ENCODE results near the gene WIPF1.
A peak's percentile ranks its signal among the peaks of the same experiment; 100 is the strongest.

Gene WIPF1

DNA sequence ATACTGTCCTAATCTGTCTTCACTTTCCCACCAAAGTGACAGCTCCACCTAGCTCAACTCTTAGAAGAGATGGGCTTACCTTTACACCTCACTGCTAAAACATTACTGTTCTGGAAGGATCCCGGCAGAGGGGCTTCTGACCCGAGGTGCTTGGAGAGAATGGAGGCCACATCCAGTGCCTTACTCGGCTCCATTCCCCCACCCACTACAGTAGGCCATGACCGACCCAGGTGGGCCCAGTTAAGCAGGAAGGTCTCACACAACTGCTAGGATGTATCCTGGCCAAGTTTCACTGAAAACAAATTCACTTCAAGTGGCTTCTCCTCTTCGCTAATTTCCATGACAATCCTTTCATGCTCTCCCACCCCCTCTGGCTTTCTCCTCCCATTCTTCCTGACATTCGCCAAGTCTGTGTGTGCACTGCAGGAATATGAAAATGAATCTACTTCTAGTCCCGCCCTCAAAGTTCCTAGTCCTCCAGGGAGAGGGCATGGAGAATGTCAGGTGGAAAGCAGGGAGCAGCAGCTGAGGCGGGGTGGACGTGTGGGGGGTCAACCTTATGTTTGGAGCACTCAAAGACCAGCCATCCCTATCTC lies 11.8 kb downstream of the WIPF1 start:
- in situ Hi-C loops (cut with MboI; ENCODE audit: low pct_unique_long_range_greater_than_20kb, low sequenced_read_pairs, unreplicated experiment) = loop anchor here (25.0 kb wide), 1 partner anchor 102 kb away; no protein-coding TSS in a partner anchor
- DNase-seq (ENCODE audit: low spot score) = no peak
- TF ChIP-seq, protein P1, sequence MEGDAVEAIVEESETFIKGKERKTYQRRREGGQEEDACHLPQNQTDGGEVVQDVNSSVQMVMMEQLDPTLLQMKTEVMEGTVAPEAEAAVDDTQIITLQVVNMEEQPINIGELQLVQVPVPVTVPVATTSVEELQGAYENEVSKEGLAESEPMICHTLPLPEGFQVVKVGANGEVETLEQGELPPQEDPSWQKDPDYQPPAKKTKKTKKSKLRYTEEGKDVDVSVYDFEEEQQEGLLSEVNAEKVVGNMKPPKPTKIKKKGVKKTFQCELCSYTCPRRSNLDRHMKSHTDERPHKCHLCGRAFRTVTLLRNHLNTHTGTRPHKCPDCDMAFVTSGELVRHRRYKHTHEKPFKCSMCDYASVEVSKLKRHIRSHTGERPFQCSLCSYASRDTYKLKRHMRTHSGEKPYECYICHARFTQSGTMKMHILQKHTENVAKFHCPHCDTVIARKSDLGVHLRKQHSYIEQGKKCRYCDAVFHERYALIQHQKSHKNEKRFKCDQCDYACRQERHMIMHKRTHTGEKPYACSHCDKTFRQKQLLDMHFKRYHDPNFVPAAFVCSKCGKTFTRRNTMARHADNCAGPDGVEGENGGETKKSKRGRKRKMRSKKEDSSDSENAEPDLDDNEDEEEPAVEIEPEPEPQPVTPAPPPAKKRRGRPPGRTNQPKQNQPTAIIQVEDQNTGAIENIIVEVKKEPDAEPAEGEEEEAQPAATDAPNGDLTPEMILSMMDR (IDR thresholded peaks at IDR 0.05; ENCODE audit: extremely low read depth, insufficient read depth, missing control alignments) = no peak

DNA sequence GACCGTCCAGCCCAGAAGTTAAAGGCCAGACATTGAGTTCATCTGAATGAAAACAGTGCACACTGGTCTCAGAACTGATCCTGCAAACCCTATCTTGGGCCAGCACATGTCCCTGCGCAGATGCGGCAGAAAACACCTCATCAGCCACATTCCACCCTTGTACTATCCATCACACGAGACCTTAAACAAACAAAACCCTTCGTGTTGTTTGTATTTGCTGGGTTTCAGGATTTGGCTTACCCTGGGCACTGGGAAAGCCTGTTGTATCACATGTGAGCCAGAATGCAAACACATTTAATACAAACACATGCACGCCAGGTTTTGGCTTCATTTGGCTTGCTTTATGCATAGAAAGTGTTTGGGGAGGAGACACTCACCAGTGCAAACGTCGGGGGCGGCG lies 12.5 kb downstream of the WIPF1 start:
- in situ Hi-C loops (cut with MboI; ENCODE audit: low pct_unique_long_range_greater_than_20kb, low sequenced_read_pairs, unreplicated experiment) = loop anchor here (25.0 kb wide), 1 partner anchor 102 kb away; no protein-coding TSS in a partner anchor
- TF ChIP-seq, protein P1 (IDR thresholded peaks at IDR 0.05; ENCODE audit: extremely low read depth, insufficient read depth, missing control alignments) = no peak
- DNase-seq (ENCODE audit: low spot score) = no peak

DNA sequence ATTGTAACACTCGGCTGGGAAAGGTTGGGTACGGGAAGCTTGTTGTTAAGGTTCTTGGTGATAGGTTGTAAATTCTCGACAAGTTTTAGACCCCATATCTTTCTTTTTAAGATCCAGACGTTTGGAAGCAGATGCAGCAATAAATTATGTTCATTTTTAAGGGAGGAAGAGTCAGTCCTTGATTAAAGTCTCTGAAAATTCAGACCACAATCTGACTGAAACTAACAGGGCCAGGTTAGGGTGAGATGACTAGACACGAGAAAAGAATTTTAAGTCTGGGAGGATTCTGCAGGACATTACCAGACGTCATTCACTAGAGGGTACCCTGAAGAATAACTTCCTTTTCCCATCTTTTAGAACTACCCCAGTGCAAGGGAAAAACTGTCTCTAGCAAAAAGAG lies 16.1 kb downstream of the WIPF1 start:
- in situ Hi-C loops (cut with MboI; ENCODE audit: low pct_unique_long_range_greater_than_20kb, low sequenced_read_pairs, unreplicated experiment) = loop anchor here (25.0 kb wide), 1 partner anchor 106 kb away; no protein-coding TSS in a partner anchor

DNA sequence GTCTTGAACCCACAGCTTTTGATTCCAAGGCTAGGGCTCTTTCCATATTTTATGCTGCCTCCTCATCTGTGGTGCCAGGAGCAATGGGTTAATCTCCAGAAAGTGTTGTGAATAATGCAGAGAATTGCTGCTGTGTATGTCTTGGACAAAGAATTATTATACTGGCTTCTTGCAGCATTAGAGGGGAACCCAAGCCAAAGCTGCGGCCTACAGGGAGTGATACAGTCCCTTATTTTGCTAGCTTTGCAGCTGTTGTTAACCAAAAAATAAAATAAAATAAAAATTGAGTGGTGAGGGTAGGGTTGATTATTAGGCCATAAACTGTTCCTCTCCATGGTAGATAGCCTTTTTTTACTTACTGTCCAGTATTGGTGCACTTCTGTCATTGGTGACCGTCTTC lies 16.7 kb downstream of the WIPF1 start:
- DNase-seq (ENCODE audit: low spot score) = no peak
- in situ Hi-C loops (cut with MboI; ENCODE audit: low pct_unique_long_range_greater_than_20kb, low sequenced_read_pairs, unreplicated experiment) = loop anchor here (25.0 kb wide), 1 partner anchor 106 kb away; no protein-coding TSS in a partner anchor
- TF ChIP-seq, protein P1 (IDR thresholded peaks at IDR 0.05; ENCODE audit: extremely low read depth, insufficient read depth, missing control alignments) = no peak

More for the DNA sequence above, 16.1 kb downstream of the WIPF1 start:
- TF ChIP-seq, protein P1 (IDR thresholded peaks at IDR 0.05; ENCODE audit: extremely low read depth, insufficient read depth, missing control alignments) = no peak
- no peak for DNase-seq (ENCODE audit: low spot score)

DNA sequence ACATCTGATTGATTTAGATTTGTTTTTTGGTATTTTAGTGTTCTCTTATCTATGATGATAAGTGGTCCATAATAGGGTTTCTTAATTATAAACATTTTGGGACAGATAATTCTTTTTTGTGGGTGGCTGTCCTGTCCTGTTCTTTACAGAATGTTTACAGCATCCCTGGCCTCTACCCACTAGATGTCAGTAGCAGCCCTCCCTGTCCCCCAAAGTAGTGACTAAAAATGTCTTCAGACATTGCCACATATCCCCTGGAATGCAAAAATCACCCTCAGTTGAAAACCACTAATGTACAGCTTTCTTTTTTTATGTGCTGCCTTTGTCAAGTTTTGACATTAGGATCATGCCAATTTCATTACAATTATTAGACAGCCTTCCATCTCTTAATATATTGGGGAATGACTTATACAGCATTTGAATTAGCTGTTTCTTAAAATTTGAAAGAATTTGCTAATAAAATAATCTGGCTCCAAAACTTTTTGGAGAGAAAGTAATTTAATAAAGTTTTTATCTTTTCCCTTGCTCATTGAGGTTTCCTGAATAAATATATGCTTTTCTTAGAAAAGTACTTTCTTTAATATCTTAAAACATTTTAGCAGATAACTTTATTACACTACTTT lies 19.5 kb downstream of the WIPF1 start:
- no peak for DNase-seq (ENCODE audit: low spot score)
- TF ChIP-seq, protein P1 (IDR thresholded peaks at IDR 0.05; ENCODE audit: extremely low read depth, insufficient read depth, missing control alignments) = peak; percentile 70
- in situ Hi-C loops (cut with MboI; ENCODE audit: low pct_unique_long_range_greater_than_20kb, low sequenced_read_pairs, unreplicated experiment) = loop anchor here (25.0 kb wide), 1 partner anchor 109 kb away; no protein-coding TSS in a partner anchor

DNA sequence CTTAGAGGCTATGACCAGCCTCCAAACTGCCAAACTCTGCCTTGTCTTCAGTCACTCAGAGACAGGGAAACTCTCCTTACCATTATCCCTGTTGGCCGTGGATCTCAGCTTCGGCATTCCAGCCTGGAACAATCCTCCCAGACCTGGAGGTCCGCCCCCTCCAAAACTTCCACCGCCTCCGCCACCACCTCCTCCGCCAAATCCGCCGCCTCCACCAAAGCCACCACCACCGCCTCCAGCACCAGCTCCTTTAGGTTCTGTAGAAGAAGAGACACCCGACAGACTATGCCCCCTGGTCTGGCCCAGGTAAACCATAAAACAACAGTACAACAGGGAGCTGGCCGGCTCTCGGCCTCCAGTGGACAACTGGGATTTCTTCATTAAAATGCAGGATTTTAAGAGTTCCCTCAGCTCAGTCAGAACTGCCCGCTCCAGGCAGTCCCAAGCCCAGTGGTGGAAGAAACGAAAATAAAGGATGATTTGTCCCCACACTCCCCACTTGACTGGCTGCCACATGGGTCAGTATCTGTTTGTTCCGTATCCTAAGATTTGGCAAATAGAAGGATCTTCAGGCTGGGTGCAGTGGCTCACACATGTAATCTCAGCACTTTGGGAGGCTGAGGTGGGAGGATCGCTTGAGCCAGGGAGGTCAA lies 22.4 kb downstream of the WIPF1 start:
- DNase-seq (ENCODE audit: low spot score) = no peak
- TF ChIP-seq, protein P1 (IDR thresholded peaks at IDR 0.05; ENCODE audit: extremely low read depth, insufficient read depth, missing control alignments) = no peak
- in situ Hi-C loops (cut with MboI; ENCODE audit: low pct_unique_long_range_greater_than_20kb, low sequenced_read_pairs, unreplicated experiment) = loop anchor here (25.0 kb wide), 1 partner anchor 112 kb away; no protein-coding TSS in a partner anchor
